ENCODE data around the gene MRPL28.

Gene MRPL28

GRCh38 chr16:369275-369865 is 968 bp downstream of the MRPL28 start:
- TF ChIP-seq CTCF (IDR thresholded peaks at IDR 0.05; ENCODE audit: control extremely low read depth, extremely low read depth, low read depth, missing control alignments): no peak
- ChIA-PET POLR2A (no interaction called here), CTCF (interaction anchor here (1.2 kb wide), 2 partner anchors 13 to 303 kb away, joined by 4 read pairs; no protein-coding TSS in a partner anchor)
- no peak for DNase-seq (ENCODE audit: extremely low spot score)

GRCh38 chr16:368388-369158 is 1.8 kb downstream of the MRPL28 start:
- no peak for DNase-seq (ENCODE audit: extremely low spot score)
- no peak for TF ChIP-seq CTCF (IDR thresholded peaks at IDR 0.05; ENCODE audit: control extremely low read depth, extremely low read depth, low read depth, missing control alignments)
- CTCF ChIA-PET: interaction anchor here (1.2 to 1.3 kb wide), 3 partner anchors 12 to 303 kb away, joined by 3 to 4 read pairs (median 4); no protein-coding TSS in a partner anchor
- POLR2A ChIA-PET: no interaction called here

- CTCF ChIA-PET: interaction anchor here (1.3 to 1.4 kb wide), 2 partner anchors 249 to 260 kb away, joined by 3 read pairs; no protein-coding TSS in a partner anchor
- no peak for TF ChIP-seq CTCF (IDR thresholded peaks at IDR 0.05; ENCODE audit: control extremely low read depth, extremely low read depth, low read depth, missing control alignments)
- DNase-seq (ENCODE audit: extremely low spot score): no peak
- POLR2A ChIA-PET: no interaction called here
Observed at GRCh38 chr16:367333-367903, 2.9 kb downstream of the MRPL28 start.

GRCh38 chr16:366476-366875 is 3.9 kb downstream of the MRPL28 start:
- no peak for TF ChIP-seq CTCF (IDR thresholded peaks at IDR 0.05; ENCODE audit: control extremely low read depth, extremely low read depth, low read depth, missing control alignments)
- no peak for DNase-seq (ENCODE audit: extremely low spot score)
- ChIA-PET POLR2A (no interaction called here), CTCF (interaction anchor here (1.4 kb wide), 1 partner anchor 259 kb away, joined by 3 read pairs; no protein-coding TSS in a partner anchor)

- ChIA-PET CTCF (interaction anchor here (1.2 to 4.8 kb wide), 3 partner anchors 247 to 269 kb away, joined by 3 to 43 read pairs (median 5); no protein-coding TSS in a partner anchor), POLR2A (interaction anchor here (0.9 kb wide), 1 partner anchor 12 kb away, joined by 6 read pairs; the partner anchor contains the start of gene AXIN1)
- no peak for DNase-seq (ENCODE audit: extremely low spot score)
- TF ChIP-seq CTCF (IDR thresholded peaks at IDR 0.05; ENCODE audit: control extremely low read depth, extremely low read depth, low read depth, missing control alignments): no peak
Observed at GRCh38 chr16:364595-365491, 5.5 kb downstream of the MRPL28 start.

Measured in GM10248 (cell line).